ENCODE results near the gene GNG12.

- TF ChIP-seq CTCF (IDR thresholded peaks at IDR 0.05) (no peak), POLR2A (IDR thresholded peaks at IDR 0.05) (no peak)
These were observed 84.6 kb downstream of the GNG12 start for GRCh38 chr1:67748630-67749029.

Measured in testis (tissue), 2 donors.